Measurements from ENCODE around the gene RELB.
"Not testable (repeated sequence)": the region's sequence is repeated elsewhere in the genome, so short reads cannot be mapped to it uniquely, and the experiment has no call there.

Gene RELB

DNA sequence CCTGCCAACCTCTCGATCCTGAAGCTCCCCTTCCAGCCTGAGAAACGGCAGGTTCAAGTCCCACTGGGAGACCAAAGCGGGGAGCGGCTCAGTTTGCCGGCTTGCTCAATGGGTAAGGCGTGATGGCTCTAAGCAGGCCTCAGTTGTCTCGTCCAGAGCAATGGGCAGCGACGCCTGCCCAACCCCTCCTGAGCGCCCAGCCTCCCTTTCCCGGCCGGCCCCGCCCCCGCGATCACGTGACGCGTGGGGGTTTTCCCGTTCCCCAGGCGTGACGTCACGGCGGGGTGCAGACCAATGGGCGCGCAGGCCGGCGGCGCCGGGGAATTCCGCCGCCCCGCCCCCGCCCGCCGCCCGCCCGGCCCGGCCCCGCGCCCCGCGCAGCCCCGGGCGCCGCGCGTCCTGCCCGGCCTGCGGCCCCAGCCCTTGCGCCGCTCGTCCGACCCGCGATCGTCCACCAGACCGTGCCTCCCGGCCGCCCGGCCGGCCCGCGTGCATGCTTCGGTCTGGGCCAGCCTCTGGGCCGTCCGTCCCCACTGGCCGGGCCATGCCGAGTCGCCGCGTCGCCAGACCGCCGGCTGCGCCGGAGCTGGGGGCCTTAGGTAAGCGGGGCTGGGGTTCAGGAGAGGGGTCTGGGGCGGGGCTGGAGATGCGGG lies at the start of gene RELB:
Gene RELB (plus strand): TSS at position 378 of the 653 bp plus-strand sequence. CDS start 116 bp downstream, at position 494.
- DNase-seq (ENCODE audit: low spot score): peak; percentile 99

DNA sequence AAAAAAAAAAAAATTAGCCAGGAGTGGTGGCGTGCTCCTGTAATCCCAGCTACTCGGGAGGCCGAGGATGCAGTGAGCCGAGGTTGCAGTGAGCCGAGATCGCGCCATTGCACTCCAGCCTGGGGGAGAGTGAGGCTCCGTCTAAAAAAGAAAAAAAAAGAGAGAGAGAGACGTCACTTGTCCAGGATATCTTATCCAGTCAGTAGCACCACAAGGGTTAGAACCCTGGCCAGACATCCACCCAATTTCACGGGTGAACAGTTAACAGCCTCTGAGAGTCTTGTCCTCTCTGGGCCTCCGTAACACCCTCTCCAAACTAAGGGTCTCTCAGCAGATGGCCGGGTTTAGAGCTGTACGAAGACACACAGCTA lies 47.0 kb upstream of the RELB start:
- DNase-seq (ENCODE audit: low spot score): no peak

DNA sequence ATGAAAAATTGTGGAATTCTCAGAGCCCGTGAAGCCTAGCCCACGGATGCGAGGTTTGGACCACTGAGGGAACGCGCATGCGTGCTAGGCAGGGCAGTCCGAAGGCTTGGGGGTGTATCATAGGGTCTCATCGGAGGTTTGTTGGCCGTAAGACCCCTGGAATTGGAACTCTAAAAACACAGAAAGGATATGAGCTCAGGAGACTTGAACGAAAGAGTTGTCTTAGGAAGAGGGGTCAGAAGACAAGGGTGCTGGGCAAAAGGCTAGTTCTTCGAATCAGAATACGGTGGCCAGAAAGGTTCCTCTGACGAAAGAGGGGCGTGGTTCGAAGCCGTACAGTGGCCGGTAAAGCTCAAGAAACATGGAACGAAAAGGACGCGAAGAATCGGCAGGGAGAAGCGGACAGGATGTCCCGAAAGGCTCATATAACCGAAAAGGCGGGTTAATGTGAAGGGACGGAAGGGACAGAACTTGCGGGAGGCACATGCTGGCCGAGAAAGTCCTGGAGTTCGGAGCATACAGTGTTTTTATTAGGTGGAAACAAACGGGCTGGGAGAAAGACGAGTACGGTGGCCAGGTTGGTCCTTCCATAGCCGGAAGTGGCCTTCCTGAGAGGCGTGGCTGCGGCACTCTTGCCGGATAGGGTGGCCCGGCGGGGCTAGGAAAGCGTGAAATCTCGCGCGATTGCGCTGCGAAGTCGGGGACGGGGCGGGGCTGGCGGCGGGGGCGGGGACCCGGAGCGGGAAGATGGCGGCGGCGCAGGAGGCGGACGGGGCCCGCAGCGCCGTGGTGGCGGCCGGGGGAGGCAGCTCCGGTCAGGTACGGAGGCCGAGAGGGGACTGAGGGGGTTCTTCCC lies 46.4 kb upstream of the RELB start, which contains the start of gene CLPTM1:
Gene CLPTM1 (plus strand): TSS at position 732 of the 856 bp plus-strand sequence. CDS start 16 bp downstream, at position 748.
- DNase-seq (ENCODE audit: low spot score): peak; percentile 99

DNA sequence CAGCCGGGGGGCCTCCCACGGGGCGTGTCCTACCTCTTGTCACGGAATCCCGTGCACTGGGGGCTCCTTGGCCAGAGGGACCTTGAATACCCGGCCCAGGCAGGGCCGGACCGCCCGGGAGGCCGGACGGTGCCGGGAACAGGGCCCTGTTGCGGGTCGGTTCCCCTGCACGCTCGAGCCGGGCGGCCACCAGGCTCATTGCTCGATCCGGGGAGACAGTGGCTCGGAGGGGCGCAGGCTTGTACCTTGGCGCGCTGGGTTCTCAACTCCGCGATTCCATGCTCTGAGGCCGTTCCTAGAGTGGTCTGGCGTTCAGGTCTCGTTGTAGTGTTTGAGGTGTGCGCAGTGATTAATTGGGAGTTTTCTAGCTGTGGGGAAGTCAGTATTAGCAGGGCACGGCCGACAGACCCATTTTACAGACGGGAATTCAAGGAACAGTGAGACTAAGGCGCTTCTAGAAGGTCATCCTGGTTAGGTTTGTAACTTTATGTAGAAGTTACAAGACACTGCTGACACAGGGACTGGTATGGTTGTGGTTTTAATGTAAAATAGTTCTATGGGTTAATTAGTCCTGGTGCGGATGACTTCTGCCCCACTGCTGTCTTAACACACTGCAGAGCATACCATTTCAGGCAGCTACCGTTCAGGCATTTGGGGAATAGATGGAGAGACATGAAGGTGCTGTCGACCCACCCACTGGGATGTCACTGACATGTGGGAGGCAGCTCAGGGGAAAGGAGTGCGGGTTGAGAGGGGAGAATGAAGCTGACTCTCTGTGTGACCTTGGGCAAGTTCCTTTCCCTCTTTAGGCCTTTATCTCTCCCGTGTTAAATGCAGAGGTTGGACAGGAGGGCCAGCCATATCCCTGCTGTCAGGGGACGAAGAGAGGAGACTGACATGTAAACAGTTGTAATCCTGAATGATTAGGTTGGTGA lies 45.5 kb upstream of the RELB start:
- DNase-seq (ENCODE audit: low spot score): no peak

- no peak for DNase-seq (ENCODE audit: low spot score)
Measured at GRCh38 chr19:44957526-44957925, 43.7 kb upstream of the RELB start.

- DNase-seq (ENCODE audit: low spot score): no peak
Measured at GRCh38 chr19:44958090-44958489, 43.2 kb upstream of the RELB start.

- DNase-seq (ENCODE audit: low spot score): no peak
Measured at GRCh38 chr19:44959691-44960090, 41.6 kb upstream of the RELB start.

- DNase-seq (ENCODE audit: low spot score): no peak
Measured at GRCh38 chr19:44960906-44961728, 40.1 kb upstream of the RELB start.

DNA sequence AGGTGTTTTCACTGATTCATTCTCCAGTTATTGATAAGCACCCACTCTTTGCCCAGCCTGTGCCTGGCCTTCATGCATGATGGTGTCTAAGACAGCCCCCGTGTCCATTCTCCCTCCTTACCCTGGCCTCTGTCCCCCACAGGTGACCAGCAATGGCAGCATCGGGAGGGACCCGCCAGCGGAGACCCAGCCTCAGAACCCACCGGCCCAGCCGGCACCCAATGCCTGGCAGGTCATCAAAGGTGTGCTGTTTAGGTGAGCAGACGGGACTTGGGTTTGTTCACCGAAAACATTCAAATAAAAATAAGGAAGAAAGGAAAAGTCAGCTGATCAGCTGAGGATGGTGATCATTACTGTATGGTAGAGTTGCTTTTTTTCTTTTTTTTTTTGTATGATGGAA lies 39.4 kb upstream of the RELB start:
- DNase-seq (ENCODE audit: low spot score): no peak

- DNase-seq (ENCODE audit: low spot score): no peak
Measured at GRCh38 chr19:44968118-44968517, 33.1 kb upstream of the RELB start.

DNA sequence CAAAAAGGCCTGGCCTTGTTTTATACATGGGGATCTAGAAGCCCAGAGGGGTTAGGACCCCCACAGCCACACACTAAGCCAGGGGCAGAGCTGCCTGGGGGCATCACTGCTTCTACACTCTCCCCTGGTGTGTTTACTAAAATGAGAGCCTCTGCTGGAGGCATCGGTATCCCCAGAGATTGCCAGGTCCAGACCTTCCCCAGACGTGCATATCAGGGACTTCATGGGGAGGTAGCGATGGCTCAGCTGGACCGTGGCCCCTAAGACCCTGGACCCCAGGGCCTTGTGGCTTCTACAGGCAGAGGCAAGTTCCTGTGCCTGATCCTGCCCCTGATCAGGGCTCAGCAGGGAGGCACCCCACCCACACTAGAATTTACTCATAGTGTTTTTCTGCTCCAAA lies 32.6 kb upstream of the RELB start:
- DNase-seq (ENCODE audit: low spot score): no peak

GRCh38 chr19:44969437-44969836 lies 31.8 kb upstream of the RELB start:
- no peak for DNase-seq (ENCODE audit: low spot score)

DNA sequence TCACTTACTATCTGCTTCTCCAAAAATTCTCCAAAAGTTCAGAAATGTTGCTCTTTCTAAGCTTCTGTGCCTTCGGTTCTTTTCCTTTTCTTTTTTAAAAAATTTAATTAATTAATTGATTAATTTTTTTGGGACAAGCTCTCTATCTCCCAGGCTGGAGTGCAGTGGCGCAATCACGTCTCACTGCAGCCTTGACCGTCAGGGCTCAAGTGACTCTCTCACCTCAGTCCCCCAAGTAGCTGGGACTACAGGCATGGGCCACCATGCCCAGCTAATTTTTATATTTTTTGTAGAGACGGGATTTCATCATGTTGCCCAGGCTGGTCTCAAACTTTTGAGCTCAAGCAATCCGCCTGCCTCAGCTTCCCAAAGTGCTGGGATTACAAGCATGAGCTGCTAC lies 29.8 kb upstream of the RELB start:
- DNase-seq (ENCODE audit: low spot score): not testable (repeated sequence)

DNA sequence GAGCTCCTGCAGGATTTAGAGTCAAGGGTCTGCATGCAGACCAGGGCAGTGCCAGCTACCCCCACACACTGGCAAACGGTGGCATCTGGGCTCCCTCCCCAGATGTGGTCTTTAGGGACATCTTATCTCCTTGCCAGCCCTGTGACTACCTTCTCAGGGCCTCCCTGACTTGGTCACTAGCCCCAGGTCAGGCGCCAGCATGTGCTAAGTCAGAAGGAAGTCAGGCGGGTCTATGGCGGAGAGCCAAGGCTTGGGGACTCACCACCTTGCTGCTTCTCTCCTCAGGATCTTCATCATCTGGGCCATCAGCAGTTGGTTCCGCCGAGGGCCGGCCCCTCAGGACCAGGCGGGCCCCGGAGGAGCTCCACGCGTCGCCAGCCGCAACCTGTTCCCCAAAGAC lies 28.5 kb upstream of the RELB start:
- no peak for DNase-seq (ENCODE audit: low spot score)

DNA sequence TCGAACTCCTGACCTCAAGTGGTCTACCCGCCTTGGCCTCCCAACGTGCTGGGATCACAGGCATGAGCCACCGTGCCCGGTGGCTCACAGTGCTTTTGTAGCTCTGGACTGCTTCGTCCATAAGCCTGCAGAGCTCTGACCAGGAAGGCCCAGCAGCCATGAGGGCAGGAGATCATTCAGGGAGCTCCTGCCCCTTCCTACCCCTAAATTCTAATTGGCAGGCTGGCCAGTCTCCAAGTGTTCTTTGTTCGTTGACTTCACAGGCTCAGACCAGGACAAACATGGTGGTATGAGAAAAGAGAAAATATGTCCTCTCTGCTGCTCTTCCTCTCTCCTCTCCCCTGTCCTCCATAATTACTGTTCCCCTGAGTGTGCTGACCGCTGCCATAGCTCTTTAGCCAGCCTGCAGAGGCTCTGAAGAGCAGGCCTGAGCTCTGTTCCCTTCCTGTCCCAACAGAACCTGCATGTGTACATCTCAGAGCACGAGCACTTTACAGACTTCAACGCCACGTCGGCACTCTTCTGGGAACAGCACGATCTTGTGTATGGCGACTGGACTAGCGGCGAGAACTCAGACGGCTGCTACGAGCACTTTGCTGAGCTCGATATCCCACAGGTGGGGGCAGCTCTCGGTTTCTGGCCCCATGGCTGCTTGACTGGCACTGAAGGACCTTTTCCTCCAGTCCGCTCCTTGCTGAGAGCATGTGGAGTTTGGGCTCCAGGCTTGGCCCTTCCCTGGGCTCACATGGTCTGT lies 27.1 kb upstream of the RELB start:
- no peak for DNase-seq (ENCODE audit: low spot score)

DNA sequence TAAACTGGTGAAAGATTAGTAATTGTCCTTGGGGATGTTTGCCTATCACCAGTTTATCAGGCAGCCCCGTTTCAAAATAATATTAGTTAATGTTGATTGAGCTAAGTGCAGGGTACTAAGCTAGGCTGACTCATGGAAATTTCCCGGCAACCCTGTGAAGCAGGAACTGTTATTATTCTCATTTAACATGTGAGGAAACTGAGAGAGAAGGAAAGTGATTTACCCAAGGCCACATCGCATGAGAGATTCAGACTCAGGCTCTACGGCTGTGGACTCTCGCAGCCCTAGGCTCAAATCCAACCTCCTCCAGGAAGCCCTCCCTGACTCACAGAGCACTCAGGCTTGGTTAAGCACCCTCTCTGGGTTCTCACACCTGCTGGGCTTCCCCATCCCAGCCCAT lies 26.4 kb upstream of the RELB start:
- DNase-seq (ENCODE audit: low spot score): no peak

DNA sequence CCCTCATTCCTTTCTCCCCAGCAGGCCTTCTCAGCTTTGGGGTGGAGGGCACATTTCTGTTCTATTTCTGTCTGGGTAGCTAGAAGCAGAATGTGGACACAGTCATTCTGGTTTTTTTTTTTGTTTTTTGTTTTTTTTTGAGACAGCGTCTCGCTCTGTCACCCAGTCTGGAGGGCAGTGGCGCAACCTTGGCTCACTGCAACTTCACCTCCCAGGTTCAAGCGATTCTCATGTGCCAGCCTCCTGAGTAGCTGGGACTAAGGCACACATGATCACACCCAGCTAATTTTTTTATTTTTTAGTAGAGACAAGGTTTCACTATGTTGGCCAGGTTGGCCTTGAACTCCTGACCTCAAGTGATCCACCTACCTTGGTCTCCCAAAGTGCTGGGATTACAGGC lies 25.8 kb upstream of the RELB start:
- no peak for DNase-seq (ENCODE audit: low spot score)

- no peak for DNase-seq (ENCODE audit: low spot score)
Measured at GRCh38 chr19:44984005-44984404, 17.3 kb upstream of the RELB start.

DNA sequence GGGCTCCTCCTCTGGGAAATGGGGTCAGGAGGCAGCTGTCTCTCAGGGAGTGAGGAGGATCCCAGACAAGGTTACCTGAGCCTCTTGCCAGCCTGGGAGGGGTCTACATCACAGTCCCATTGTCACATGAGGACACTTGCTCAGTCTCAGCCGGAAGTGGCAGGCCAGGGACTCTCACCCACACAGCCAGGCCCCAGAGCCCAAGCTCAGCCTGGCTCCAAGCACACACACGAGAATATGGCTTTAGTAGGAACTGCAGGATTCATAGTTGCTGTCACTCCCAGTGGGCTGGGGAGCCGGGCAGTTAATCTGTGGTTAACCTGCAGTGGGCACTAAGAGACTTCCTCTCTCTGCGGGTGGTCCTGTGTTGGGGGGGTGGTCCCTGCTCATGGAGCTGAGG lies 15.8 kb upstream of the RELB start:
- no peak for DNase-seq (ENCODE audit: low spot score)

DNA sequence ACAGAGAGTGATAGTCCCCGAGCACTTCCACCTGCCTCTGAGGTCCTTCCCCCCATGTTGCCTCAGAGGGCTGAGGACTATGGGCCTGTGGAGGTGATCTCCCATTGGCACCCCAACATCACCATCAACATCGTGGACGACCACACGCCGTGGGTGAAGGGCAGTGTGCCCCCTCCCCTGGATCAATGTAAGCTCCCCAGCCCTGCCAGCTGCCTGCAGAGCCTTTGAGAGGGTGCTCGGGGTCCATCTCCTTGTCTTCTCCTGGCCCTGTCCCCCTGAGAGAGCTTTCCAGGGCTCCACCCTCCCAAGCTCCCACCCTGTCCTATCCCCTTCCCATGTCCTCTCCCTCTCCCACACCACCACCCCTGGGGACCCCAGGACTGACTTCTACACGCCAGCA lies 14.9 kb upstream of the RELB start:
- DNase-seq (ENCODE audit: low spot score): no peak
